GM12874 (cell line): ENCODE measurements around the gene PNKD.

Source experiments
- CTCF ChIP-seq: IDR thresholded peaks from 2 replicates; pipeline ENCODE4 v1.5.1; 2011; ENCODE audit warnings: low read depth, mild to moderate bottlenecking, control low read depth, low read length, moderate library complexity; ENCODE audit not compliant: insufficient read depth

Gene PNKD

GRCh38 chr2:218374795-218375194 is 104.5 kb downstream of the PNKD start:
- TF ChIP-seq CTCF: no peak

- TF ChIP-seq CTCF: no peak
Observed at GRCh38 chr2:218375212-218375611, 104.9 kb downstream of the PNKD start.

- TF ChIP-seq CTCF: no peak
Observed at GRCh38 chr2:218378053-218378452, 107.7 kb downstream of the PNKD start.

GRCh38 chr2:218381916-218382366 is 111.6 kb downstream of the PNKD start, which contains the start of gene SLC11A1:
Gene SLC11A1 (plus strand): TSS chr2:218382273. CDS start chr2:218382369, 96 bp downstream.
- TF ChIP-seq CTCF: no peak

- TF ChIP-seq CTCF: no peak
Observed at GRCh38 chr2:218382785-218383184, 112.5 kb downstream of the PNKD start.

GRCh38 chr2:218383892-218384519 is 113.7 kb downstream of the PNKD start:
- TF ChIP-seq CTCF: no peak

- TF ChIP-seq CTCF: no peak
Observed at GRCh38 chr2:218384975-218385374, 114.7 kb downstream of the PNKD start.
